HG03066 (cell line): ENCODE data around the gene CLASP2.

Experiments
- ATAC-seq: cut with Tn5 transposase; IDR thresholded peaks from one replicate; pipeline ENCODE4 v1.9.1; 2021; ENCODE audit warnings: low read depth; ENCODE audit not compliant: unreplicated experiment

The CLASP2 gene

GRCh38 chr3:33557829-33558228, 160.2 kb downstream of the CLASP2 start:
- ATAC-seq = no peak

- ATAC-seq = no peak
Measured at GRCh38 chr3:33557279-33557678, 160.8 kb downstream of the CLASP2 start.

GRCh38 chr3:33547101-33547500, 171.0 kb downstream of the CLASP2 start:
- no peak for ATAC-seq

GRCh38 chr3:33544126-33544525, 173.9 kb downstream of the CLASP2 start:
- no peak for ATAC-seq

- ATAC-seq = no peak
Measured at GRCh38 chr3:33543601-33544000, 174.5 kb downstream of the CLASP2 start.

GRCh38 chr3:33541918-33542317, 176.1 kb downstream of the CLASP2 start:
- ATAC-seq = no peak

- ATAC-seq = no peak
Measured at GRCh38 chr3:33538678-33539339, 179.2 kb downstream of the CLASP2 start.

- no peak for ATAC-seq
Measured at GRCh38 chr3:33537133-33537532, 180.9 kb downstream of the CLASP2 start.

- no peak for ATAC-seq
Measured at GRCh38 chr3:33526787-33527186, 191.3 kb downstream of the CLASP2 start.

GRCh38 chr3:33525232-33525631, 192.8 kb downstream of the CLASP2 start:
- no peak for ATAC-seq

GRCh38 chr3:33523093-33523667, 194.9 kb downstream of the CLASP2 start:
- ATAC-seq = no peak

GRCh38 chr3:33521736-33522135, 196.3 kb downstream of the CLASP2 start:
- ATAC-seq = no peak

GRCh38 chr3:33513262-33513863, 204.7 kb downstream of the CLASP2 start:
- ATAC-seq = no peak

GRCh38 chr3:33505027-33505426, 213.0 kb downstream of the CLASP2 start:
- no peak for ATAC-seq

- no peak for ATAC-seq
Measured at GRCh38 chr3:33496449-33496848, 221.6 kb downstream of the CLASP2 start.

- no peak for ATAC-seq
Measured at GRCh38 chr3:33491721-33492120, 226.3 kb downstream of the CLASP2 start.

- no peak for ATAC-seq
Measured at GRCh38 chr3:33490641-33491241, 227.3 kb downstream of the CLASP2 start.

- no peak for ATAC-seq
Measured at GRCh38 chr3:33488683-33489082, 229.4 kb downstream of the CLASP2 start.

- ATAC-seq = no peak
Measured at GRCh38 chr3:33488246-33488645, 229.8 kb downstream of the CLASP2 start.

GRCh38 chr3:33482111-33482521, 235.9 kb downstream of the CLASP2 start:
- no peak for ATAC-seq

GRCh38 chr3:33474896-33475295, 243.2 kb downstream of the CLASP2 start:
- ATAC-seq = no peak

GRCh38 chr3:33473813-33474212, 244.2 kb downstream of the CLASP2 start:
- ATAC-seq = no peak
